Chondrocyte (in vitro differentiated cells): Measurements from ENCODE around the gene NR4A3. TPM values are rescaled to one million over a fixed set of nuclear protein-coding genes. Genes with fewer than 3 reads are reported as not detected.

Experiments
- DNase-seq: peaks from one replicate; pipeline ENCODE4 v3.0.0; 2021; ENCODE audit warnings: mixed read lengths, low spot score
- H3K27ac Mint-ChIP-seq: one replicate; pipeline ENCODE4 v1.8.0; 2021; ENCODE audit warnings: mild to moderate bottlenecking, moderate library complexity, mixed read lengths; ENCODE audit not compliant: unreplicated experiment
- H3K27me3 Mint-ChIP-seq: 2 replicates; pipeline ENCODE4 v1.8.0; 2021; ENCODE audit warnings: low read depth, mixed read lengths
- H3K36me3 Mint-ChIP-seq: 2 replicates; pipeline ENCODE4 v1.8.0; 2021; ENCODE audit warnings: low read depth, mixed read lengths
- H3K4me1 Mint-ChIP-seq: 2 replicates; pipeline ENCODE4 v1.8.0; 2021; ENCODE audit warnings: low read depth, mild to moderate bottlenecking, mixed read lengths
- H3K4me3 Mint-ChIP-seq: one replicate; pipeline ENCODE4 v1.8.0; 2021; ENCODE audit warnings: mild to moderate bottlenecking, moderate library complexity, mixed read lengths; ENCODE audit not compliant: unreplicated experiment
- H3K9me3 Mint-ChIP-seq: 2 replicates; pipeline ENCODE4 v1.8.0; 2021; ENCODE audit warnings: low read depth, mixed read lengths
- total RNA-seq: library from RNA; stranded (reverse); gene quantifications from 3 replicates; pipeline ENCODE4 v1.2.1, GENCODE V29; 2021
- TF ChIP-seq, protein P1 (sequence below): fragments of 200-600 bp; sonication (generic); IDR thresholded peaks from 2 replicates; pipeline ENCODE4 v1.5.0; 2021; ENCODE audit warnings: antibody characterized with exemption, mild to moderate bottlenecking, moderate library complexity

Gene NR4A3
- total RNA-seq, 1 donor from 2014 or later = 1.2 TPM

GRCh38 chr9:99814359-99814758 lies 7.3 kb upstream of the NR4A3 start:
- TF ChIP-seq, protein P1, sequence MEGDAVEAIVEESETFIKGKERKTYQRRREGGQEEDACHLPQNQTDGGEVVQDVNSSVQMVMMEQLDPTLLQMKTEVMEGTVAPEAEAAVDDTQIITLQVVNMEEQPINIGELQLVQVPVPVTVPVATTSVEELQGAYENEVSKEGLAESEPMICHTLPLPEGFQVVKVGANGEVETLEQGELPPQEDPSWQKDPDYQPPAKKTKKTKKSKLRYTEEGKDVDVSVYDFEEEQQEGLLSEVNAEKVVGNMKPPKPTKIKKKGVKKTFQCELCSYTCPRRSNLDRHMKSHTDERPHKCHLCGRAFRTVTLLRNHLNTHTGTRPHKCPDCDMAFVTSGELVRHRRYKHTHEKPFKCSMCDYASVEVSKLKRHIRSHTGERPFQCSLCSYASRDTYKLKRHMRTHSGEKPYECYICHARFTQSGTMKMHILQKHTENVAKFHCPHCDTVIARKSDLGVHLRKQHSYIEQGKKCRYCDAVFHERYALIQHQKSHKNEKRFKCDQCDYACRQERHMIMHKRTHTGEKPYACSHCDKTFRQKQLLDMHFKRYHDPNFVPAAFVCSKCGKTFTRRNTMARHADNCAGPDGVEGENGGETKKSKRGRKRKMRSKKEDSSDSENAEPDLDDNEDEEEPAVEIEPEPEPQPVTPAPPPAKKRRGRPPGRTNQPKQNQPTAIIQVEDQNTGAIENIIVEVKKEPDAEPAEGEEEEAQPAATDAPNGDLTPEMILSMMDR = no peak
- no peaks in the 10 kb centered on the region for H3K9me3 Mint-ChIP-seq
- no peak overlapping the region for H3K27ac Mint-ChIP-seq
- peaks cover 11% of the 10 kb centered on the region for H3K4me1 Mint-ChIP-seq
- H3K4me3 Mint-ChIP-seq = no peak overlapping the region
- no peak for DNase-seq
- no peaks in the 10 kb centered on the region for H3K36me3 Mint-ChIP-seq
- H3K27me3 Mint-ChIP-seq = no peaks in the 10 kb centered on the region

DNA sequence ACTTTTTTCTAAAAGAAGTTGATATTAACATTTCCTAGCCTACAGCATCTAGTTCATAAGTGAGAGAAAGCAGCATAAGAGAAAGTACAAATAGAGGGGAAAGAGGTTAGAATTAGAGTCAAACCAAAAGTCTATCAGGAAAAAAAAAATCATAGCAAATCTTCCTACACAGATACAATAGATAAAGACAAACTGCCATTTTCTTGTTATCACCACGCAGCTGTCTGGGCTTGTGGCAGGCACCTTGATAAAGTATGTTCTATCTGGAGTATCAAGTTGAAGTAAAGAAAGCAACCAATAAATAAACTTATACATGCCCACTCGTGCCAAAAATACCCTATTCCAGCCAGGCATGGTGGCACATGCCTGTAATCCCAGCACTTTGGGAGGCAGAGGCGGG lies 5.3 kb upstream of the NR4A3 start:
- H3K4me3 Mint-ChIP-seq = no peak overlapping the region
- no peak for DNase-seq
- no peaks in the 10 kb centered on the region for H3K9me3 Mint-ChIP-seq
- H3K36me3 Mint-ChIP-seq = no peaks in the 10 kb centered on the region
- peaks cover 19% of the 10 kb centered on the region for H3K4me1 Mint-ChIP-seq
- H3K27ac Mint-ChIP-seq = no peak overlapping the region
- no peaks in the 10 kb centered on the region for H3K27me3 Mint-ChIP-seq
- TF ChIP-seq, protein P1 = no peak

DNA sequence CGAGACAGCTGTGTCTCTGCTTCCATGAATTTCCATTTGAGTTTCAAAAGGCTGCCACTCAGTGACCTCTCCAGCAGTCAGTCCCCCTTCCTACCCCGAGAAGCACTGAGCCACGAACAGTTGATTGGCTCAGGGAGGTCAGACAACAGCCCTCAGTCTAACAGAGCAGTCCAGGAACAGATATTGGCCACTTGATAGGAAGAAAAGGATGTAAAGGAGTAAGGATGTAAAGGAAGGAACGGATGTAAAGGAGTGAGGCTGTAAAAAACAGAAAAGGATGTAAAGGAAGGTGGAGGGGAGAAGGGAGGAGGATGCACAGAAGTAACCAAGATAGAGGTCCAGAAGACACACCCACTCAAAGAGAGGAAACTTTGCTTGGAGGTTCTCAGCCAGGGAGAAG lies 3.2 kb upstream of the NR4A3 start:
- Mint-ChIP-seq H3K9me3 (no peaks in the 10 kb centered on the region), H3K27ac (peak overlapping the region; percentile 99), H3K4me3 (peak overlapping the region; percentile 96), H3K4me1 (peaks cover 27% of the 10 kb centered on the region), H3K36me3 (no peaks in the 10 kb centered on the region), H3K27me3 (no peaks in the 10 kb centered on the region)
- DNase-seq = no peak
- TF ChIP-seq, protein P1 = no peak

DNA sequence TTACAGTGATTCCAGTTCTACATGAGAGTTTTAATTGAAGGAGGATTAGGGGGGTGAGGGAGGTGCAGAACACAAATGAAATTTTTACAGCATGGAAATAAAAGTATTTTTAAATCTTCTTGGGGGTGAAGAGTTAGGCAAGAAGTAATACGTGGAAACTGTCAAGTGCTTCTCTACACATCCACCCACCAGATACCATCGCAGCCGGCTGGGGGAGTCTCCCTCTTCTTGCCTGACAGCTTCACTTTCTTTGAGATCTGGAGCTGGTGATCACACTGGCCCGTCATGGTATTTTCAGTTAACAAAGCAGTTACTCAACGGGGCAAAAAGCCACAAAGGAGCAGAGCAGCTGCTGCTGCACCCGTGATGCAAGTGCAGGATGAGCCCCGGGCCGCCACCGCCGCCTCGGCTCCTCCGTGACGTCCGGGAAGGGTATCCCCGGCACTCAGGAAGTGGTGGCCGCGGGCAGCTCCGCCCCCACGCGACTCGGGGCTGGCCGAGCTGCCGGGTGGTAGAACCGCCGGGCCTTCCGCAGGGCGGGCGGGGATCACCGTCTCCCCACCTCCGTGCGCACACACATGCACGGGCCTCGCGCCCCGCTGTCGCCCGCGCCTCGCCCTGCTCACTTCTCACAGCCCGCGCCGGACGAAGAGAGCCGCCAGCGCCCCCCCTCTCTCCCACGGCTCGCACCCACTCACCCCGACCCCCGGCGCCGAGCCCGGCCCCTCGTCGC lies 2.4 kb upstream of the NR4A3 start:
- Mint-ChIP-seq H3K9me3 (no peaks in the 10 kb centered on the region), H3K4me3 (peak overlapping the region; percentile 96), H3K27me3 (no peaks in the 10 kb centered on the region), H3K4me1 (peaks cover 34% of the 10 kb centered on the region), H3K27ac (peak overlapping the region; percentile 99), H3K36me3 (no peaks in the 10 kb centered on the region)
- DNase-seq = peak; percentile 95
- TF ChIP-seq, protein P1 = peak; percentile 22

DNA sequence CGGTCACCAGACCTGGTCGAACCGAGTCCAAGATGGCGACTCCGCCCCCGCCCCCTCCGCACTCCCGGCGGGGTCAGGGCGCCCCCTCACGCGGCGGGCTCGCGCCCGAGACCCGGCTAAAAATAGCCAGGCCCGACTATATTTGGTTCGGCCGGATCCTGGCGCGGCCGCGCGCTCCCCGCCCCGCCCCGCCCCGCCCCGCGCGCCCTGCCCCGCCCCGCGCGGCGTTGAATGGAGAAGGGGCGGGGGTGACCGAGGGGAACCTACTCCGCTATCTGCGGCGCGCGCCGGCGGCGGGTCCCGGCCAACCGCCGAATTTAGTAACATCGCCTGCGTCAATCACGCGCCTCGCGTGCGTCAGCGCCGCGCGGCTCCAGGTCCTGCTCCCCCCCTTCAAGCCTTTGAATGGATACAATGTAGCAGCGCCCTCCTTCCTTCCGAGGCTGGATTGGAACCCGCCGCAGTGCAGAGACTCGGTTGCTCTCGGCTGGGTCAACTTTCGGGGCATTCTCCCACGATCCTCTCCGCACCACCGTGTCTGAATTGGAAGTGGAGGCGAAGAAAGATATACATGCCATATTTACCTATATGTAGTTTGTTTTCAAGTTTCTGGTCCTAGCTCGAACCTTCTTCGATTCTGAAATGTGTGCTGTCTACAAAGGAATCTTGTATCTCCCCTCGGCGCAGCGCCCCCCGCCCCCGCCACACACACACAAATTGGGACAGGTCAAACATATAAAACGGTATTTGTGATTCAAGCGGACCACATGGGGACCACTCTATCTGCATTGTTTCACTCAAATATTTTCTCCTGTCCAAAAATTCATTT lies 1.6 kb upstream of the NR4A3 start:
- Mint-ChIP-seq H3K27me3 (peaks cover 7% of the 10 kb centered on the region), H3K4me3 (peak overlapping the region; percentile 96)

More for the DNA sequence above, 1.6 kb upstream of the NR4A3 start:
- Mint-ChIP-seq H3K4me1 (peaks cover 41% of the 10 kb centered on the region), H3K9me3 (no peaks in the 10 kb centered on the region), H3K36me3 (no peaks in the 10 kb centered on the region), H3K27ac (peak overlapping the region; percentile 99)
- TF ChIP-seq, protein P1 = peak; percentile 54
- peak; percentile 93 for DNase-seq
